WI38 (cell line): ENCODE results near the gene SGSM2.

ENCODE experiments used
- H3K4me3 ChIP-seq: 2 replicates; pipeline ENCODE4 v1.5.1; 2011; ENCODE audit warnings: low read depth, mild to moderate bottlenecking, control low read depth, low read length
- TF ChIP-seq, protein P1 (sequence below): IDR thresholded peaks from 2 replicates; pipeline ENCODE4 v1.5.1; 2012; ENCODE audit warnings: low read depth, mild to moderate bottlenecking, control low read depth, low read length

Gene SGSM2

DNA sequence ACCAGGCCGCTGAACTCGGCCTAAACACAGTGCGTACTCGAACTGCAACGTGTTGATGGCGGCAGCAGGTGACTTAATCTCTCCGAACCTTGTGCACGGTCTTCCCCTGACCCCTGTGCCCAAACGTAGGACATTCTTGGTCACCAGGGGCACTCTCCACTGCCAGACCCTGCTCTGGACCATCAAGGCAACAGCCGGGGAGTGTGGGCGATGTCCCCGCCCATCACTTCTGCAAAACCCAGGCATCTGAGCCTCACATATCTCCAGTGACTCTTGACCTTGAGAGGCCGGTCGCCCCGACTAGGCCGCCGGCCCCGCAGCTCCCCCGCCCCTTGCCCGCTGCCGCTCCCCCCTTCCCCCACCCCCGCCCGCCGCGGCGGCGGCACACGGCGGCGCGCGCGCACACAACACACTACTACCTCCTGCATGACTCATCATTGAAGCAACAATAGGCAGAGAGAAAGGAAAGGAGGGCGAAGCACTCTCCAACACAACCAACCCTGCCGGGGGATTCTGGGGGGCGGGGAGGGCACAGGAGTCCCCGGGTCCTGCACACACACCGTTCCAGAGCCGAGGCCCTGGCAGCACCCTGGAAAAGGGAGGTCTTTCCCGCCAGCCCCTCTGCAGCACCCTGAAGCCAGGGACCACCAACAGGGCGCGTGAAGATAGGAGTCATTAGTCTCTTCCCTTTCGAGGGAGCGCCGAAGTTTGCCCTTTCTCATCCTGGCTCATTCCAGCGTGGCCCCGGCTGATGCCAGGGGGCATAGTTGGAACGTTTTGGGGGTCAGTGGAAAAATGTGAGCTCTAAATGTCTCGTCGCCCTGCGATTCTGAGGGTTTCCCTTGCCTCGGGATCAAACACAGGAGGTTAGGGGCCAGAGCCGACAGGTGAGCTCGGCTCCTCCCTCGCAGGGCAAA lies 61.6 kb downstream of the SGSM2 start:
- TF ChIP-seq, protein P1, sequence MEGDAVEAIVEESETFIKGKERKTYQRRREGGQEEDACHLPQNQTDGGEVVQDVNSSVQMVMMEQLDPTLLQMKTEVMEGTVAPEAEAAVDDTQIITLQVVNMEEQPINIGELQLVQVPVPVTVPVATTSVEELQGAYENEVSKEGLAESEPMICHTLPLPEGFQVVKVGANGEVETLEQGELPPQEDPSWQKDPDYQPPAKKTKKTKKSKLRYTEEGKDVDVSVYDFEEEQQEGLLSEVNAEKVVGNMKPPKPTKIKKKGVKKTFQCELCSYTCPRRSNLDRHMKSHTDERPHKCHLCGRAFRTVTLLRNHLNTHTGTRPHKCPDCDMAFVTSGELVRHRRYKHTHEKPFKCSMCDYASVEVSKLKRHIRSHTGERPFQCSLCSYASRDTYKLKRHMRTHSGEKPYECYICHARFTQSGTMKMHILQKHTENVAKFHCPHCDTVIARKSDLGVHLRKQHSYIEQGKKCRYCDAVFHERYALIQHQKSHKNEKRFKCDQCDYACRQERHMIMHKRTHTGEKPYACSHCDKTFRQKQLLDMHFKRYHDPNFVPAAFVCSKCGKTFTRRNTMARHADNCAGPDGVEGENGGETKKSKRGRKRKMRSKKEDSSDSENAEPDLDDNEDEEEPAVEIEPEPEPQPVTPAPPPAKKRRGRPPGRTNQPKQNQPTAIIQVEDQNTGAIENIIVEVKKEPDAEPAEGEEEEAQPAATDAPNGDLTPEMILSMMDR: no peak
- peak overlapping the region; percentile 92 for H3K4me3 ChIP-seq

DNA sequence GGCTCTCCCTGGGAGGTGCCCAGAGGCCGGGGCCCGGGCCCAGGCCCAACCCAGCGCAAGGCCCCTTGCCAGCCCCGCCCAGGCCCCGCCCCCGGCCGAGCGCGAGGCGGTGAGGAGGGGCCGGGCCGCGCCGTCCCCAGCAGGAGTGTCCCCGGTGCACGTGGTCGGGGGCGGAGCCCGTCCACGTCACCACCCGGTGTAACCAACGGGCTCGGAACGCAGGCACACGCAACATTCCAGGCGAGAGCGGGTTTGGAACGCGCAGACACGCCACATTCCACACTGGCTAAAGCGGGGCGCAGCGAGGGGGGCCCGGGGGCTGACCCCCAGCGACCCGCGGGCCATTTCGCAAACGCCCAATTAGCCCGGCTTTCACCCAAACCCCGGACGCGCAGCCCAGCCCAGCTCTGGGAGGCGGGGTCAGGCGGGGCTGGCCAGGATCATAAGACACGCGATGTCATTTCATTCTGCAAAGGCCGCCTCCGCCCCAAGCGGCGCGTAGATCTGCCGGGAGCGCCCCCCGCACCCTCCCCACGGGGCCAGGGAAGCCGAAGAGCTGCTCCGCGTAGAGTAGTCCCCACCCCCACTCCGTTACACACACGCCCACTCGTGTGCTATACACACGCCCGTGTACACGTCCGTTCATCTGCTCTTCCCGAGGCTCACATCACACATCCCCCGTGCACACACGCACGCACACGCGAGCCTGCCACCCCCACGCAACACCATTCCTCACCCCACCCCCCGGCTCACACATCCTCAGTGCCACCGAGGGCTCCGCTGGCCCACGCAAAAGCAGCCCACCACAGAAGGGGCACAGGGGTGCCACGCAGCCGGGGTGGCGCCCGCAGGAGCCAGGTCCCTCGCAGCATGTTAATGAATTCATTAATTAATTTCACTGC lies 62.5 kb downstream of the SGSM2 start:
- TF ChIP-seq, protein P1: no peak

DNA sequence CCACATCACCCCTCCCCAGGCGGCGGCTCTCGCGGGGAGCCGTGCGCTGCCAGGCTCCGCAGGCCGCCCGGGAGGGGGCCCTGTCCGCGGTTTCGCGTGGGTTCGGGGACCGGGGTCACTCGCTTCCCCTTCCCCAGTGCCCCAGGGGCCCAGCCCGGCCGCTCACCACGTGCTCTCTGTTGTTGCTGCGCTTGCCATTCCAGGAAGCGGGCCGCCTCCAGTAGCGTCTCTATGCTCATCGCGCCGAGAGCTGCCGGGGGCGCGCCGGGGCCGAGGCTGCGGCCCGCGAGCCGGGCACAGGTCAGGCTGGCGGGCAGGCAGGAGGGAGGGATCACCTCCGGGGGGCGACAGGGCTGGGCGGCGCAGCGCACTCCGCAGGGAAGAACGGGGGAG lies 63.2 kb downstream of the SGSM2 start:
- peak overlapping the region; percentile 92 for H3K4me3 ChIP-seq
- TF ChIP-seq, protein P1: no peak

More for the DNA sequence above, 62.5 kb downstream of the SGSM2 start:
- peak overlapping the region; percentile 92 for H3K4me3 ChIP-seq

DNA sequence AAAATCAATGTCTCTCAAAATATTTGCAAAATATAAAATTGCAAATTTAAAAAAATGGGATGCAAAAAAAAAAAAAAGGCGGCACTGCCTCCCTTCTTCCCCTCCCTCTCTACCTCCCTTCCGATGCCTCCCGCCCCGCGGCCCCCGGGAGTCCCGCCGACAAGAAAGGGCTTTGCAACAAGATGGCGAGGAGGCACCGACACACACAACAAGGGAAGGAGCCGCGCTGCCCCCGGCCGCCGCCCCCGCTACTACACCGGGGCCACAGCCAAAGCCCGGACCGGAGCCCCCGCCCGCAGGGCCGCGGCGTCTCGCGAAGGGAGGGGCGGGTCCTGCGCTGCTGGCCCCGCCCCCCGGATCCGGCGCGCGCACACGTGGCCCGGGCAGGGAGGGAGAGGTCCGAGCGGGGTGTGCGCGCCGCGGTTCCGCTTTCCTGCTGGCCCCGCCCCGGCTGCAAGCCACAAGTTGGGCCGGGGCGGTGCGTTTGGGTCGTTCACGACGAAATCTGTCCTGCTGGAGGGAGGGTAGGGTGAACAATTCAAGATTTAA lies 63.6 kb downstream of the SGSM2 start, which contains the start of gene MNT:
TSS of gene MNT (minus strand) at position 184 of the 549 bp plus-strand sequence. CDS start 348 bp downstream, outside the sequence.
- TF ChIP-seq, protein P1: no peak
- peak within 1 kb of the TSS; percentile 92 for H3K4me3 ChIP-seq

DNA sequence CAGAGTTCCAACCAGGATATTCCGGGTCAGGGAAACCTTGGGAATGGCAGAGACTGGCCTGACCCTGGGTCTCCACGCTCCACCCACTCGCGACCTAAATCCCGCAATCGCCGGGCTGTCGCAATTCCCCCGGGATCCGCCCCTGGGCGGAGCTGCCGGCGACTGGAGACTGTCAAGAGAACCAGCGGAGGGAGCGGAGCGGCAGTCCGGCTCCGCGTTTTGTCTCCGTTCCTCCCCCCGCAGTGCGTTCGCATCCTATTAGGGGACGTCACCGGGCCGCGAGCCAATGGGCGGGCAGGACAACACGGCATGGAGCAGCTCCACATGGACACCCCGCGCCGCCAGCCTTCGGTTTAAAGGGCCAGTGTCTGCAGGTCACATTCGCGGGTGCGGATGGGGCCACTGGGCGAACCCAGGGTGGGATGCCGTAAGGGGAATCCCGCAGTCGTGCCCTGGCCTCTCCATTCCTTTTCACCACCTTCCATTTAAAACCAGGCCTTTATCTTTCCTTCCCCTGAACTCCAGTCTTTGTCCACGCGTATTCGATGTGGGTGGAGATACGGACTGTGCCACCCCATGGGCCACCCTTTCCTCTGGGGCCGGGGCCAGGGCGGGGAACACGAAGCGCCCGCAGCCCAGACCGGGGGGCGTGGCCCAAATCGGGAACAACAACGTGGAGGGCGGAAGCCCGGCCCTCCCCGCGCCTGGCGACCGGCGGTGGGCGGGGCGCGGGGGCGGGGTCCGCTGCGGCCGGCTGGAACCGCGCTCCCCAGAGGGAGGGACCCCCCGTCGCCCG lies 64.3 kb downstream of the SGSM2 start:
- peak overlapping the region; percentile 92 for H3K4me3 ChIP-seq
- TF ChIP-seq, protein P1: no peak

DNA sequence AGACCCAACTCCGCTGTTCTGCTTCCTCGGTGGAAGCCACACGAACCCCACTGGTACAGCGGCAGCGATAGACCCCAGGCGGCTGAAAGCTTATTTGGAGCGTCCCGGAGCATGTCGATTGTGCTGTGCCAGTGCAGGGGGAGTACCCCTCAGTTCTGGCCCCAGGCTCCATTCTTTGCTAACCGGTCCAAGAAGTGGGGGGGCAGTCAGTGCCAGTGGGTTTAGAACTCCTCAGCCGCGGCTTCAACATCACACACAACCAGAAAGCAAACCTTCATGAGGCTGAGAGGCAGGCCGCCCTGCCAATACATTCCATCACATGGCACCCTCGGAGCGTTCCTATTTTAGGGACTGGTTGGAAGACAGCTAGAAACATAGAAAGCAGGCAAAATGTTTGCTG lies 65.2 kb downstream of the SGSM2 start:
- TF ChIP-seq, protein P1: no peak
- peak overlapping the region; percentile 57 for H3K4me3 ChIP-seq
